NB4 (cell line): ENCODE measurements around the gene CTXND1.
"Not testable (repeated sequence)": the region's sequence is repeated elsewhere in the genome, so short reads cannot be mapped to it uniquely, and the experiment has no call there.

Experiments used
- DNase-seq: peaks from one replicate; pipeline ENCODE4 v3.0.0; 2010; ENCODE audit warnings: low read depth
- H3K4me3 ChIP-seq: one replicate; pipeline ENCODE4 v1.5.1; 2011; ENCODE audit warnings: mild to moderate bottlenecking, low read depth, low read length, moderate library complexity
- CTCF ChIP-seq: IDR thresholded peaks from one replicate; pipeline ENCODE4 v1.5.1; 2012; ENCODE audit warnings: low read depth, low read length
- MAX ChIP-seq: IDR thresholded peaks from 2 replicates; pipeline ENCODE4 v1.6.1; 2011; ENCODE audit warnings: low read depth, low read length
- MYC ChIP-seq: IDR thresholded peaks from 2 replicates; pipeline ENCODE4 v1.6.1; 2011; ENCODE audit warnings: low read depth, low read length
- POLR2A ChIP-seq: IDR thresholded peaks from 2 replicates; pipeline ENCODE4 v1.6.1; 2011; ENCODE audit warnings: mild to moderate bottlenecking; ENCODE audit not compliant: insufficient read length; ENCODE audit errors: extremely low read depth

CTXND1 gene

GRCh38 chr15:80156176-80156720 lies 95.8 kb downstream of the CTXND1 start:
- TF ChIP-seq MAX (no peak), CTCF (no peak), MYC (no peak), POLR2A (no peak)
- no peak overlapping the region for H3K4me3 ChIP-seq
- DNase-seq, result no peak

GRCh38 chr15:80155378-80156175 lies 96.4 kb downstream of the CTXND1 start:
- DNase-seq, result peak; percentile 73
- not testable (repeated sequence) for H3K4me3 ChIP-seq

GRCh38 chr15:80155001-80155377 lies 97.0 kb downstream of the CTXND1 start:
- H3K4me3 ChIP-seq, result no peak overlapping the region
- TF ChIP-seq CTCF, result no peak
- TF ChIP-seq MYC, result no peak
- TF ChIP-seq MAX, result no peak
- TF ChIP-seq POLR2A, result no peak
- DNase-seq, result no peak

GRCh38 chr15:80154336-80154735 lies 97.7 kb downstream of the CTXND1 start:
- H3K4me3 ChIP-seq, result peak overlapping the region; percentile 82
- DNase-seq, result no peak
- TF ChIP-seq CTCF, result no peak
- no peak for TF ChIP-seq MYC
- TF ChIP-seq MAX, result no peak
- no peak for TF ChIP-seq POLR2A

GRCh38 chr15:80153900-80154299 lies 98.1 kb downstream of the CTXND1 start:
- TF ChIP-seq MAX (no peak), MYC (no peak), POLR2A (no peak), CTCF (no peak)
- peak; percentile 35 for DNase-seq
- peak overlapping the region; percentile 82 for H3K4me3 ChIP-seq

- TF ChIP-seq CTCF (no peak), MYC (peak; percentile 16; the same call in 1 of the 2 replicates), MAX (peak; percentile 28; the same call in 1 of the 2 replicates)
- H3K4me3 ChIP-seq, result peak within 1 kb of the TSS; percentile 82
- peak; percentile 72 for DNase-seq
Observed at GRCh38 chr15:80152896-80153876, 98.8 kb downstream of the CTXND1 start, which contains the start of gene FAH. Gene FAH (plus strand): TSS chr15:80152999. CDS start chr15:80153055, 56 bp downstream.
